CD4-positive, alpha-beta T cell treated with Interleukin-10 for 1 hour (primary cell): ENCODE results near the gene AHI1.

Source experiments
- DNase-seq: peaks from one replicate; pipeline ENCODE4 v3.0.0-alpha.2; 2020

Gene AHI1

DNA sequence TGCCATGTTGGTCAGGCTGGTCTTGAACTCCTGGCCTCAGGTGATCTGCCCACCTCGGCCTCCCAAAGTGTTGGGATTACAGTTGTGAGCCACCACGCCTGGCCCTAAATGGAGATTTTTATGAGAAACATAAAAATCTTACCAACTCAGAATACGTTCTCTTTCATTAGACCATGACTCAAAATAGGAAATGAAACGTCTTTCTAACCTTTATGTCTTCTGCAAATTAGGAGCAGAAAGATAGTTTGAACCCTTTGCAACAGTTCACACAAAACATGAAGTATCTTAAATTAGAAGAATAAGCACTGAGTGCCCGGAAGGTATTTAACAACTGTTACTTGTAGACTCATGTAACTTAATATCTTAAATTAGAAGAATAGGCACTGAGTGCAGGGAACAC lies 48.3 kb downstream of the AHI1 start:
- no peak for DNase-seq

DNA sequence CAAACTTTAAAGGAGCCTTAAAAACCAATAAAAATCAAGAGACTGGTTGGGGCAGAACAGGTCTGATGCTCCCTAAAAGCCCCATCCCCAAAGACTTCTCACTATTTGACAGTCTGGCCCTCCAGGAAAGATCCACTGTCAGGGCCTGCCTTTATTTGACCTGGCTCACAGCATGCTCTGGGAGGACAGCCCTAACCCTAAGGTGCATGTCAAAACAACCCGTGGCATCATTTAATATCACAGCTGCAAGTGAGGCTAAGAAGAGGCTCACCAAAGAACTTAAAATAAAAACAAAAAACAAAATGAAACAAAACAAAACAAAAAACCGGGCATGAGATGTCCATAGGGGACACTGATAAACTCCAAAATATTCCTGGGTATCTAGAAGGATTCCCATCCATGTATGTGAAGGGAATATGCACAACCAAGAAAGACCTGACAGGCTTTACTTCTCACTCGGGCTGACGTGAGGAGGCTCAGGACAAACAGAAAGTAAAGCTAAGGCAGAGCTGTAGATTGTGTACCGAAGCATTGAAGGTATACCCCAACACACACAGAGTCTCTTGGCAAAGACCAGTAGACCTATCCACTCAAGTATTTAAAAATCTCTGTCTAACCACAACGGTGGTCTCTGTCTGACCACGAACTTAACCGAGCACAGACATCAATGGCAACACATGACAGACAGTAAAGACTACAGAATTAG lies 57.3 kb downstream of the AHI1 start:
- no peak for DNase-seq

DNA sequence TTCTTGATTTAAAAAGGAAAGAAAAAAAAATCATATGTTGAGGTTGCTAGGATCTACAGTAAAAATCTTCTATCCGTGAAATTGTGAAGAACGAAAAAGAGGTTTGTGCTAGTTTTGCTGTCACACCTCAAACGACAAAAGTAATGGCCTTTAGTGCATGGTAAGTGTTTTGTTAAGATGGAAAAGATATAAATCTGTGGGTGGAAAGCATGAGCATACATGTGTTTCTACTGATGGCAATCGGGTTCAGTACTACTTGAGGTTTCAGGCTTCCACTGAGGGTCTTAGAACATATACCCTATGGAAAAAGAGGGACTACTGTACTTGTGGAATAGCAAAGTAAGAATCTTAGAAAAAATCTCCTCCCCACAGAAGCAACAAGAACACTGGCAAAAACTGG lies 58.0 kb downstream of the AHI1 start:
- no peak for DNase-seq

DNA sequence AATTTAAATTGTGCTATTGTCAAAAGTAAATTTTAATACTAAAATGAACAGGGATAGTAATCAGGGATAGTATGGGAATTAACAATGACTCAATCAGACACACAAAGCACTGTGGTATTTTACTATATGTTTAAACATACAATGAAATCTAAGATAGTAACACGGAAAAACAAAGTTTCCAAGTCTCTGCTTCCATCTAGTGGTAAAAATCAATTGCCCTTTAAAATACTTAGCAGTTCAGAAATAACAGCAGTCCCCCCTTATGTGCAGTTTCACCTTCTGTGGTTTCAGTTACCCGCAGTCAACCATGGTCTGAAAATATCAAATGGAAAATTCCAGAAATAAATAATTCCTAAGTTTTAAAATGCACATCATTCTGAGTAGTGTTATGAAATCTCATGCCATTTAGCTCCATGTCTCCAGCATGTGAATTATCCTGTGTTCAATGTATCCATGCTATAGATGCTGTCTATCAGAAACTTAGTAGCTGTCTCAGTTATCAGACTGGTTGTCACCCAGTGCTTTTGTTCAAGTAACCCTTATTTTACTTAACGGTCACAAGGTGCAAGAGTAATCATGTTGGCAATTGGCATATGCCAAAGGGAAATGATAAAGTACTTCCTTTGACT lies 58.5 kb downstream of the AHI1 start:
- DNase-seq = peak; percentile 34

DNA sequence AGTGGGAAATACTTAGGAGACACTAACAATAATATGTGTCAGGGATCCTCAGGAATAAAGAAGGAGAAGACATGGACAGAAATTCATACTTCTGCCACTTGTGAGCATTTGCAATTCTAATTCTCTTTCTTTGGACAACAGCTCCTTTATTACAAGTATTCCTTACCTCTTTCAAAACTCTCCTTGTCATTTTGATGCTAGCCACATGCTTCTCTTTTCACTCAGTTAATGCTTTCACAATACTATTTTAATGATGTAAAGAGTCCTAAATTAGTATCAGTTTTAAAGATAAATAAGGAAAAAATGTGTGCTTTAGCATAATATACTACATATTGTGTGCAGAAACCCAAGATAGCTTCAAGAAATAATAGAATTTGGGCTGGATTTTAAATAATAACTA lies 62.5 kb downstream of the AHI1 start:
- DNase-seq = no peak

DNA sequence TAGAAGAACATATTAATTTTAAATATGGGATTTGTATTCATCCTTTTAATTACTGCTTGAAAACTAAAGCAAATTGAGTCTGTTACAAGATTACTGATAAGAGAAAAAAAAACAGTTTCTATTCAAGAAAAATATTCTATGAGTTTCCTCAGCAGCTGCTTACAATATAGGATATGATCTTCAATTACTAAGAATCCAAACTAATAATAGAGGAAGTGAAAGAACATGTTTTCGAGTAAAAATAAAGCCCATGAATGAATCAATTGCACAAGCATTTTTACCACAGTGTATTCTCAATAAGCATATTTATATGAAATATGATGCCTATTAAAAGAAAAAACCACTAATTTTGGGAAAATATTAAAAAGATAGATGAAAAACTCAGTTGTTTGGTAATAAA lies 63.4 kb downstream of the AHI1 start:
- no peak for DNase-seq

DNA sequence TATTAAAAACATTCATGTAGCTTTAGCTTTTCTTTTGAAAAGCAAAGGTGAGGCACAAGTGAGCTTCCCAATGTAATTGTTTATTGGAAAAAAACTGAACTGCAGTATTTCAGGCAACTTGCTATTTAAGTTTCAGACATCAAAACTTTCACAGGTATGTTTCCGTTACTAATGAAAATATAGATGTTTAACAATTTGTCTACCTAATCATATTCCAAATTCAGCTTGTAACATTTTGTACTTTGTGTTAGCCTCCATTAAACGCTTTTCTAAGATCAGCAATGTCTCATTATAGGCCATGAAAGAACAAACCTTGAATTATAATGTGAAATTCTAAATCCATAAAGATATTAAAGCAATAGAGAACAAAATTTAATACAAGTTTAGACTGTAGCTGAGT lies 69.5 kb downstream of the AHI1 start:
- no peak for DNase-seq

DNA sequence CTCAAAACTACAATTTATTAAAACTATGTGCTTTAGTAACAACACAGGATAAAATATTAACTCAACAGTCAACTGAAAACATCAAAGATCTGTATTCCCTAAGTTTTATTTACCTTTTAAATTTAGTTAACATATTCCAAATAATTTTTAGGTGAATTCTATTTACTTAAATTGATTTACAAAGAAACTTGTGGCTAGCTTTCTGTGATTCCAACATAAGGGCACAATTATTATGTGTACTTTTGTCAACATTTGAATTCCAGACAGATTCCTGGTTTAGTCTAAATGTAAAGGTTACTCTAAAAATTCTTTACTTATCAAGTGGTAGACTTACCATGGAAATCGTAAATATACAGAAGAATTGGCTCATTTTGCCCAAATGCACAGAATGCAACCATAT lies 70.7 kb downstream of the AHI1 start:
- no peak for DNase-seq

DNA sequence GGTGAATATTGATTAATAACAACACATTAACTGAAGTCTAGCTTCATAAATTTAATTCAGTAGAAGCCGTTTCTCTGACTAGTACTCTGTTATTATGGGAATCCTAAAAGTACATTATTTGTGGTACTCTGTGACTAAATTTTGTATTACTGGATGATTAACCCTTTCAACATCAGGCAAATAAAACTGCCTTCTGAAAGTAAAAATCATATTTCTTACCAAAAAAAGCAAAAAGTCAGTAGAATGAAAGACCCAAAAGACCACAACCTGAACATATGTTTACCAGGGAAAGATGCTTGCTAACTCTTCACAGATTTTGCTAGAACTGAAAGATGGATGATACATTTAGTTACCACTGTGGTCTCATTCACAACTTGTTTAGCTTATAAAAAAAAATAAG lies 73.2 kb downstream of the AHI1 start:
- no peak for DNase-seq

DNA sequence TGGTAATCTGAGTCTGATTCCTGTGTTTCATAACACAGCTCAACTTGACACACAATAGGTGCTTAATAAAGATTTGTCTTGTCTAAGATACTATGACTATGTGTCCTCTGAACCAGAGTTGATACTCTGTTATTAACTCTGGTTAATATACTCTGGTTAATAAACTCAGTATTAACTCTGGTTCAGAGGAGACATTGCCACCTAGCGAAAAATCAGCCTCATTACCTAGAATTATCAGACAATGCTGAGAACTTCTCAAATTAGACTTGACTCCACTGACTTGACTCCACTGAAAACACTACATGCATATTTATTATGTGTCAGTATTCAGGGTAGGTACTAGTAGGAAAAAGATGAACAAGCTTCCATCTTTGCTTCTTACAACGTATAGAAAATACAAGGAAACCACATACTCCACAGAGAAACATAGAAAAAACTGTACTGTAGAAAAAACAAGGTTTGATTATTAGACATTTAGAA lies 73.9 kb downstream of the AHI1 start:
- peak; percentile 50 for DNase-seq

DNA sequence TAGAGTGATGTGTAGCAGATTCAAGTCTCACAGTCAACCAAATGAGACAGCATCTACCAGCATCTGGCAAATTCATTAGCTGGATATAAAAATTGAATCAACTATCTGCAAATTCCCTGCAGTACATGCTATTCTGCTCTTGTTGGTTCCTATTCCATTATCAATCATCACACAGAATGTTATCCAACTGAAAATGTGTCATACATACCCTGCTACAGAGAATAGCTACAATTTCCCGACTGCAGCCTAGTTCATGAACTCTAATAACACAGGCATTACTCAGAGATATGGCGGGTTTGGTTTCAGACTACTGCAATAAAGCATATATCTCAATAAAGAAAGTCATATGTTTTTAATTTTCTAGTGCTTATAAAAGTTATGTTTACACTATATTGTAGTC lies 78.4 kb downstream of the AHI1 start:
- no peak for DNase-seq

DNA sequence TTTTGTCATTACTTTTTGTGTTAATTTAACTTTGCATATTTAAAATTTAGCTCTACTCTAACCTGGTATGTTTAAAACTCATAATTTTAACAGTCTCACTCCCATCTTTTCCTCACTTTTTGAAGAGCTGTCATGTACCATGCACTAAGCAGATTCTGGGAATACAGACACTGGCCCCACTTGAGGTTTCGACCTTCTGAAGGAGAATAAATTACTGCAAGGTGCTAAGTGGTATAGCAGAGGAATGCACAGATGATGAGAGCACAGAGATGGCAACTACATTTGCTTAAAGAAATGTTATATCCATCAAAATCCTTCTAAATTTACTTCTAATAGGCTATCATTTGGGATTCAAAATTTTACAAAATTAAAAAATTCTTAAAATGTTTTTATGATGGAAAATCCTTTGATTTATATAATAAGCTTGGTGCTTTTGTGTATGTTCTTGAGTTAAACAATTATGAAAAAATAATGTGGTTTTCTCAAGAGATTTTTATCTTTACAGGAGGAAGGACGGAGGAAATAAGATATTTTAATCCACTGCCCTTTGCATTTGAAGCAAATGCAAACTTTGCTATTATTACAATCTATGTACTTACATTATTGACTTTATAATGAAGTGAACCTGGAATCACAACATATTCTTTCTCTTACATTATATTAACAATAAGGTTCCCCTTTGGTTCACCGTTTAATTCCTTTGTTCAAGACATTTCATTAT lies 79.3 kb downstream of the AHI1 start:
- no peak for DNase-seq

DNA sequence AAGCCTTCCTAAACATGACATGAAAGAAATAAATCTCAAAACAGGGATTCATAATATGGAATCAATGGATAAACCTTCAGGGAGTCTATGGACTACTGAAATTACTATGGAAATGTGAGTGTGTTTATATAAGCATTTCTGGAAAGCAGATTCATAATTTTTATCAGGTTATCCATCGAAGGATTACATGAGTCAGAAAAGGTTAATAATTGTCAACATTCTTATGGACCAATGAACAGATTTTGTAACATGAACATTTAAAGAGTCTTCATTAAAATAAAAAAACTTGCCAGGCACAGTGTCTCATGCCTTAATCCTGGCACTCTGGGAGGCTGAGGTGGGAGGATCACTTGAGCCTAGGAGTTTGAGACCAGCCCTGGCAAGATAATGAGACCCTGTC lies 84.8 kb downstream of the AHI1 start:
- no peak for DNase-seq

DNA sequence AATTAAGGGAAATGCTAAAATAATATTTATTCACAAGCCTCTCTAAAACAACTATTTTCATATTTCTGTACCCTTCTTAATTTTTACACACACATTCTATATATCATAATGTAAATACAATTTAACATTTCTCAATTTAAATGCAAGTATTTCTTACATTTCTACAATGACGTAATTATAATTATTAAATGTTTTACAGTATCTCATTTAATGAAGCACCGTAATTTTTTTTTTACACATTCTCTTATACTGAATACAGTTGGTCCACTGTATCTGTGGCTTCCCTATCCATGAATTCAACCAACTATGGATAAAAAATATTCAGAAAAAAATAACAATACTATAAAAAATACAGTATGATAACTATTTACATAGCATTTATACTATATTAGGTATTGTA lies 85.7 kb downstream of the AHI1 start:
- DNase-seq = no peak

DNA sequence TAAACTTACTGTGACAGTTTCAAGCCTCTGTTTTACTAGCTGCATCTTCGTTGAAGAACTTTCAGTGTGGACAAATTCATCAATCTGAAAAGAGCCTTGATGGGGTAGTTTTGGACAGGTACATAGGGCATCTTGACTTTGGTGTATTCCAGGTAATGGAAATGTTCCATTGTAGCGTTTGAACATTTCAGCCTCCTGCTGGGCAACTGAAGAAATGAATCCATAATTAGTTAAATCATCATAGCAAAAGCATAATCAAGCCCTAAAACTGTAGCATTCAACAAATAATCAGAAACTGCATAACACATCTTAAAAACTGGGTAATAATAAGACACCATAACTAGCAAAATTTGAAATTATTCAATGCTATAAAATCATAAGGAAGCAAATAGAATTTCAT lies 86.2 kb downstream of the AHI1 start:
- DNase-seq = no peak

DNA sequence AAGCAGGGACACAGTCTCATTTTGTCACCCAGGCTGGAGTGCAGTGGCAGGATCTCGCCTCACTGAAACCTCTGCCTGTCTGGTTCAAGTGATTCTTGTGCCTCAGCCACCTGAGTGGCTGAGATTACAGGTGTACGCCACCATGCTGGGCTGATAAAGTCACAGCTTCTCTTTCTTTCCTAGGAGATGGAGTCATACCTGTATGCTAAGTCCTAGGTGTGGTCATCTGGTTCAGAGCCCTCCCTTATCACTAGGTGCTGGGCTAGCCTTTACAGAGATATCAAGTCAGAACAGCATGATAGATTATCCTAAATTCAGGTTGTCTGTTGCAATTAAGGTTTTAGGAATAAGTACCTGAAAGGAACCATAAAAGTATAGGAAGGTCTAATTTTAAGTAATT lies 86.7 kb downstream of the AHI1 start:
- DNase-seq = no peak

DNA sequence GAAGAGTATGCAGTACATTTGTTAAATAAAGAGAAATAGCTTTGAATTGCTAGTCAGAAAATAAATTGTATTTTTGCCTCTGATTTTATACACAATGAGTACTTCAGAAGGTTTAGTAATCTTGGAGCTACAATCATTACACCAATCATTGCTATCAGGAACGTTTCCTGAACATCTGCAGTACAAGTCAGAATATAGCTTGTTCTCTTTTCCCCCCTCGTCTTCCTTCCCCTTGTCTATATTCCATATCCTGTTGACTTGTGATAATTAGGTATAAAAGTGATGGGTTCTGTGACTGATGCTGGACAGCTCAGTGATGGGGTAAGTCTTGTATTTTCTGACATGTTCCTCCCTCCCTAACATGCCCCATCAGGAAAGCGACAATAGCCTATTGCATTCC lies 94.0 kb downstream of the AHI1 start:
- DNase-seq = no peak

DNA sequence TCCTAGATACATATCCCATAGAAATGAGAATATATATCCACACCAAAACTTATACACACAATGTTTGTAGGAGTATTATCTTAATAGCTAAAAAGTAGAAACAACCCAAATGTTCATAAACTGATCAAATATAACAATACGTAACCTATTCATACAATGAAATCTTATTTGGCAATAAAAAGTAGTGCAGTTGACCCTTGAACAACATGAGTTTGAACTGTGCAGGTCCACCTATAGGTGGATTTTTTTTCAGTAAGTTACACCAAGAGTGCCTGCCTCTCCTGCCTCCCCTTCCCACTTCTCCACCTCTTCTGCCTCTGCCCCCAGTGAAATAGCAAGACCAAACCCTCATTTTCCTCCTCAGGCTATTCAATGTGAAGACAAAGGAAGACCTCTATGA lies 95.2 kb downstream of the AHI1 start:
- no peak for DNase-seq

DNA sequence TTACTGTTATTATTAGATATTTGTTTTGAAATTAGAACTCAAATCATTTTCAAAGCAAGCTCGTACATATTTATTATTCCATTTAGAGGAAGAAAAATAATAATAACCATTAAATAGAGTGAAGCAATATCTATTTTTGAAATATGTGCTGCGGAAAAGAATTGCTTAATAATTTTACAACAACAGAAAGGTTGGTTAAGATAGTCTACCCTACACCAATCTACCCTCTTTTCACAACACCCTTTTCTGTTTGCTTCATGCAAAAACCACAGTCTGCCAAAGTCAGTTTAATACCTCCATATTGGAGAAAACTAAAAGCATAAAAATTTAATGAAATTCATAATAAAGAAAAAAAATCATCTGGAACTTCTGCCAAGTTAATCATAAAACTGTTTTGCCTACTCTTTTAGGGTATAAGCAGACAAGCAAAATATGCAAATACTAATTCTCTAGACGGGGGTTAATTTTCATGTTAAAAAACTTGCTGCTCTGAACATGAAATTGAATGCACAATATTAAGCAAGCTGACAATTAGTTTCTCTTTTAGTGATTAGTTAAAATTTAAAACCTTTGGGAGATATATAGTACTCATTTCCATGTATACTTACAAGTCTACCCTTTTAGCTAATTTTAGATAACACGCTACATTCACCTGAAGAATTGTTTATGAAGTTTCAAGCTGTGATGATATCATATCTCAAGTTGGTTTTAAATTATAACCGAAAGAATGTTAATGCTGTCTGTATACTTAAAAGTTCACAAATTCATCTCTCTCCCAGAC lies 100.2 kb downstream of the AHI1 start:
- DNase-seq = no peak

DNA sequence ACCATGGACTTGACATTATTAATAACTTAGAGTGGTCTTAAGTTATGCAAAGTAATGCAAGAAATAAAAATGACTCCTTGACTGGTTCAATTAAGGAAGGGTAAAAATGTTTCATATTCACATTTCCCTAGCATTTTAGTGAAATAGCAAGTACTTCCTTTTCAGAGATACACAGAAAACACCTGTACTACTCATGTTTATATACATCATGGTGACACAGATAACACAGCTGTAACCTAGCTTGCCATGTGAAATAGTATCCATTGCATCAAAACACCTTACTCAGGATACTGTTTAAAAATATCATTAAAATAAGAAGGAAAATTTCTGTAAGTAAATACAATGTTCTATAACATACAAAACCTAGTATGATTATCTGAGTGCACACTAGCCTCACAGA lies 102.4 kb downstream of the AHI1 start:
- DNase-seq = no peak

DNA sequence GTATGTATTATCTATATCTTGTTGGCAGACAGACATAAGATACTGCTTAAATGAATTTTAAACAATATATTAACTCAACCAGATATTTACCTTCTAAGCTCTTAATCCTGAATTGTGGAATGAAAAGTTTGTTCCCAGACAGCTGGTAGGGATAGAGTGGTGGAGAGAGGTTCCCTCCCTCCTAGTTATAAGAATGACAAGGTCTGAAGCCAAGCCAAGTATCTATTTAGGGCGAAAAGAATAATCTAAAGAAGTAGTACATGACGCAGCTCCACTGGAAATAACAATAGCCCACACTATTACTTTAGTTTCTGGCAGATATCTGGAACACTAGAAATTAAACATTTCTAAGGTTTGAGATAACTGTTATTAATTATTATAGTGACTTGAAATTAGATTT lies 104.3 kb downstream of the AHI1 start:
- DNase-seq = no peak

DNA sequence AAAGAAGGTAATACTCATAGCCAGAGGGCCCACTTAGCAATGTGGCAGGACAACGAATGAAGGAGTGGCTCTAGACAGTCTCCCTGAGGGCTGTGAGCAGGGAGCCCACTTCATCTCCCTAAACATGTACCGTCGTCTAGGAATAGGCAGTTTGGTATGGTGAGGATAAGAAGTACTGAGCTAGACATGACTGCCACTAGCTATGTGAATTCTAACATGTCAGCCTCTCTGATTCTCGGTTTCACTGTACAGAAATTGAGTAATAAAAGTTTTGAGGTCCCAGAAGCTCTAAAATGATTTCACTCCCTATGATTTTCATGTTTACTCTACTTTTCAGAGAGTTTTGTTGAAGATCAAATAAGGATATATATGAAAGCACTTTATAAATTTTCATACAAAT lies 107.1 kb downstream of the AHI1 start:
- no peak for DNase-seq

DNA sequence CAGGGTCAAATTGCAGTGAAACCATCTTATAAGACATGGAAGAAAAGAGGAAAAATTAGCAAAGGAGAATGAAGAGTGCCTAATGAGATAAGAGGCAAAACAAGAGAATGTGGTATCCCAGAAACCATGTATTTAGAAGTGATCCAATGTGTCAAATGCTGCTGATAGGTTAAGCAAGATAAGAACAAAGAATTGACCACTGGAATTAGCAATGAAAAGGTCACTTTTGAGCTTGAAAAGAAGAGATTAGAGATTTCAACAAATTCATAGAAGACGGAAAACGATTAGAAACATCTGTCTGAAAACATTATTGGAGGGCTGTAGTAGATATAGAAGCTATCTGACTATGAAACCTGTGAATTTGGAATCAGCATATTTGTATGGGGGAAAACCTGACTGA lies 112.2 kb downstream of the AHI1 start:
- no peak for DNase-seq

DNA sequence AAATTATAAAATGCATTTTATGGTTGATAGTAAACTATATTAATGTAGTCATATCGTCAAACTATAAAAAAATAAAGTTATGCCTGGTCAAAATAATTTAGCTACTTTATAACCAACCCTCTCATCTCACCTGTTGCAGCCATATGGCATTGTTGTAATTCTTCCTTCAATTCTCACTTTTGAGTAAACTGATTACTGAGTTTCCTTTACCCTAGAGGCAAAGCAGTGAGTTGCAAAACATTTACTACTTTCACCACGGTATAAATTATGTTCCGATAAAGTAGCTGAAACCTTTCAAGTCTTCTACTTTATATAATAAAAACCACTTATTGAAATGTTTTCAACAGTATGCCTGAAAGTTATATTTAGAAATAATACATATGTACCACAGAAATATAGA lies 113.8 kb downstream of the AHI1 start:
- no peak for DNase-seq
